Heart left ventricle (tissue), 16 donors: ENCODE data around the gene MSI2. TPM values are rescaled to one million over a fixed set of nuclear protein-coding genes. Genes with fewer than 3 reads are reported as not detected.

Experiments
- ATAC-seq, 4 donors: fragments of 200-7000 bp; cut with Tn5 transposase; one replicate each; pipeline ENCODE4 v1.9.1; 2020 to 2022; ENCODE audit warnings: moderate library complexity in 4 of 4, mild to moderate bottlenecking in 3 of 4, moderate number of reproducible peaks in 1 of 4
- DNase-seq, 5 donors: peaks; one replicate each; pipeline ENCODE4 v3.0.0-alpha.2; 2020
- H3K27ac ChIP-seq, 12 donors: fragments of 200-600 bp; sonication (generic) in 4 of 12; one replicate each; pipeline versions ENCODE4 v1.5.0 to v1.8.0; 2016 to 2022; ENCODE audit warnings: mild to moderate bottlenecking in 2 of 12
- H3K27me3 ChIP-seq, 9 donors: fragments of 200-600 bp; sonication (generic) in 2 of 9; one replicate each; pipeline versions ENCODE4 v1.5.1 to v1.8.0; 2016 to 2022; ENCODE audit warnings: mild to moderate bottlenecking in 3 of 9
- H3K36me3 ChIP-seq, 9 donors: fragments of 200-600 bp; sonication (generic) in 2 of 9; one replicate each; pipeline versions ENCODE4 v1.5.0 to v1.8.0; 2018 to 2022; ENCODE audit warnings: mild to moderate bottlenecking in 2 of 9
- H3K4me1 ChIP-seq, 12 donors: fragments of 200-600 bp; sonication (generic) in 4 of 12; one replicate each; pipeline versions ENCODE4 v1.5.0 to v1.8.0; 2016 to 2022; ENCODE audit warnings: mild to moderate bottlenecking in 3 of 12
- H3K4me3 ChIP-seq, 12 donors: fragments of 200-600 bp; sonication (generic) in 4 of 12; one replicate each; pipeline versions ENCODE4 v1.5.0 to v1.8.0; 2017 to 2022; ENCODE audit warnings: mild to moderate bottlenecking in 9 of 12, moderate library complexity in 4 of 12
- H3K9me3 ChIP-seq, 12 donors: fragments of 200-600 bp; sonication (generic) in 4 of 12; one replicate each; pipeline versions ENCODE4 v1.5.0 to v1.8.0; 2016 to 2022; ENCODE audit warnings: mild to moderate bottlenecking in 1 of 12
- CTCF ChIP-seq, 12 donors: fragments of 200-600 bp; sonication (generic) in 4 of 12; IDR thresholded peaks; one replicate each; pipeline versions ENCODE4 v1.5.0 to v1.8.0; 2018 to 2022; ENCODE audit warnings: antibody characterized with exemption in 12 of 12, mild to moderate bottlenecking in 5 of 12
- POLR2A ChIP-seq, 2 donors: fragments of 450-650 bp; IDR thresholded peaks; one replicate each; pipeline ENCODE4 v1.6.1; 2017; ENCODE audit warnings: antibody characterized with exemption in 2 of 2, mild to moderate bottlenecking in 2 of 2, moderate library complexity in 2 of 2
- WGBS, 4 donors: extraction: QIAGEN DNeasy Blood & Tissue Kit in 2 of 4; methylation state at CpG; one replicate each; pipeline versions ENCODE4 v1.1.5 to v1.1.7; 2013 to 2018; 5-methylcytosine and 5-hydroxymethylcytosine counted together
- intact Hi-C, 10 donors: fragments of 100-400 bp; cut with DNase I; formaldehyde crosslinking; loops; one replicate each; pipeline versions ENCODE4 v1.11.1 to v1.14.2; 2022
- polyA plus RNA-seq, 2 donors: library from polyadenylated mRNA; stranded (reverse); fragments of 200-250 nt; gene quantifications; one replicate each; pipeline ENCODE4 v1.2.3, GENCODE V29; 2013
- total RNA-seq, 9 donors: library from RNA; depleted of rRNA in 2 of 9; stranded (reverse); fragments of >200 nt in 2 of 9; fragmentation: NEBNext Ultra II Directional in 3 of 9; extraction: Animal tissue kit (Norgen Biotek cat#: 25700) in 3 of 9; gene quantifications; one replicate each; pipeline versions ENCODE4 v1.1.0 to v1.2.4, GENCODE V29; 2016 to 2023
- donor health status: ischemic (EF 13 %, LVEDD 7.1; RV severe dilation, severe dysfunction).
- donor health status: healthy with polysubstance abuse.
- donor health status: DM: no; HTN: yes; CAD: no.
- donor health status: DM: no; HTN: no; CAD: no.
- donor health status: ischemic (EF 25% LVEDD 6.9; RV normal size, moderate dysfunction).
- donor health status: ischemic (EF 25% LVEDD 5.7; RV mildly dilated, moderate dysfunction).
- donor health status: healthy.
- donor health status: DM: yes; HTN: yes; CAD: no.
- donor health status: ischemic (EF 35%, LVEDD 5.7; RV mildly dilated, moderate dysfunction).
- donor health status: nonischemic (EF 11% LVEDD 7.7; RV severe dilation, severe dysfunction).
- donor health status: DM: yes; HTN: yes; CAD: no.
- donor health status: PGD.
- donor health status: ischemic (EF 29% LVEDD 5.4; RV normal size, mild dysfunction).
- donor health status: nonischemic (EF 23%, LVEDD 6.1; RV moderate dilation, normal function).

Gene MSI2
- total and polyA plus RNA-seq, 11 donors: 35.9 to 120 (median 104) TPM

- ATAC-seq (peak in 2 of 4 donors; percentile 25 to 26), DNase-seq (no peak)
- no peaks in the 10 kb centered on the region for H3K27me3 ChIP-seq
- TF ChIP-seq CTCF (IDR thresholded peaks at IDR 0.05): no peak
- TF ChIP-seq POLR2A (IDR thresholded peaks at IDR 0.05): no peak
- 53 to 68% (median 59%) methylated on average over 7 of the region's 7 CpGs for WGBS, 4 donors
- H3K27ac ChIP-seq: peak overlapping the region in 2 of 12 donors; percentile 13 to 26
- no peaks in the 10 kb centered on the region for H3K9me3 ChIP-seq
- H3K4me1 ChIP-seq: peaks cover 0 to 41% (median 22%) of the 10 kb centered on the region in 12 donors
- H3K36me3 ChIP-seq: no peaks in the 10 kb centered on the region
- intact Hi-C loops: no loop called here
- no peak overlapping the region for H3K4me3 ChIP-seq
Measured at GRCh38 chr17:57451643-57452042, 195.3 kb downstream of the MSI2 start.

- H3K4me3 ChIP-seq: no peak overlapping the region
- WGBS, 4 donors: 89 to 96% (median 92%) methylated on average over 7 of the region's 7 CpGs
- no peak overlapping the region for H3K27ac ChIP-seq
- intact Hi-C loops: no loop called here
- no peaks in the 10 kb centered on the region for H3K9me3 ChIP-seq
- no peaks in the 10 kb centered on the region for H3K27me3 ChIP-seq
- no peak for TF ChIP-seq CTCF (IDR thresholded peaks at IDR 0.05)
- no peak for TF ChIP-seq POLR2A (IDR thresholded peaks at IDR 0.05)
- no peak for ATAC-seq
- H3K4me1 ChIP-seq: peaks cover 0 to 48% (median 24%) of the 10 kb centered on the region in 12 donors
- no peaks in the 10 kb centered on the region for H3K36me3 ChIP-seq
- no peak for DNase-seq
Measured at GRCh38 chr17:57453841-57454425, 197.6 kb downstream of the MSI2 start.

GRCh38 chr17:57454729-57455062 lies 198.4 kb downstream of the MSI2 start:
- no peak for ATAC-seq
- Histone ChIP-seq H3K36me3 (no peaks in the 10 kb centered on the region), H3K4me3 (no peak overlapping the region), H3K27ac (peak overlapping the region in 8 of 12 donors; percentile 24 to 59 (median 42)), H3K27me3 (no peaks in the 10 kb centered on the region), H3K9me3 (no peaks in the 10 kb centered on the region), H3K4me1 (peaks cover 0 to 55% (median 29%) of the 10 kb centered on the region in 12 donors)
- TF ChIP-seq CTCF (IDR thresholded peaks at IDR 0.05) (no peak), POLR2A (IDR thresholded peaks at IDR 0.05) (no peak)
- WGBS, 4 donors: 87 to 94% (median 92%) methylated on average over 5 of the region's 5 CpGs
- no peak for DNase-seq
- intact Hi-C loops: no loop called here

GRCh38 chr17:57455063-57455914 lies 199.0 kb downstream of the MSI2 start:
- Histone ChIP-seq H3K27me3 (no peaks in the 10 kb centered on the region), H3K4me1 (peaks cover 0 to 58% (median 29%) of the 10 kb centered on the region in 12 donors), H3K36me3 (no peaks in the 10 kb centered on the region), H3K9me3 (no peaks in the 10 kb centered on the region), H3K4me3 (no peak overlapping the region), H3K27ac (peak overlapping the region in 9 of 12 donors; percentile 24 to 59 (median 41))
- DNase-seq: peak in 2 of 5 donors; percentile 37 to 72
- intact Hi-C loops: no loop called here
- ATAC-seq: peak in 3 of 4 donors; percentile 29 to 45 (median 38)
- WGBS, 4 donors: 64 to 75% (median 65%) methylated on average over 25 of the region's 25 CpGs
- TF ChIP-seq CTCF (IDR thresholded peaks at IDR 0.05) (no peak), POLR2A (IDR thresholded peaks at IDR 0.05) (no peak)
